K562 (cell line): ENCODE results near the gene USP49. TPM values are rescaled to one million over a fixed set of nuclear protein-coding genes. Genes with fewer than 3 reads are reported as not detected.

ENCODE experiments used
- CBFA2T3 ChIP-seq: fragments of 450-650 bp; IDR thresholded peaks from 2 replicates; pipeline ENCODE4 v1.6.1; 2017
- CHD7 ChIP-seq: fragments of 200-600 bp; sonication (generic); IDR thresholded peaks from one replicate; pipeline ENCODE4 v1.6.1; 2012; ENCODE audit warnings: mild to moderate bottlenecking, low read depth, low read length, inconsistent platforms
- HES1 ChIP-seq: fragments of 450-650 bp; IDR thresholded peaks from 2 replicates; pipeline ENCODE4 v1.6.1; 2016; ENCODE audit warnings: low read depth, mild to moderate bottlenecking, moderate library complexity
- ILF3 ChIP-seq: fragments of 450-650 bp; IDR thresholded peaks from 2 replicates; pipeline ENCODE4 v1.6.1; 2018; ENCODE audit warnings: antibody characterized with exemption, mild to moderate bottlenecking, moderate library complexity, borderline replicate concordance
- NFRKB ChIP-seq: fragments of 450-650 bp; IDR thresholded peaks from 2 replicates; pipeline ENCODE4 v1.6.1; 2016; ENCODE audit warnings: low read depth
- THAP12 ChIP-seq: fragments of 250-450 bp; sonication (Bioruptor Pico); IDR thresholded peaks from 2 replicates; pipeline ENCODE4 v1.9.0; 2021; ENCODE audit warnings: mild to moderate bottlenecking, inconsistent platforms
- TRIM28 ChIP-seq: fragments of 450-650 bp; IDR thresholded peaks from 2 replicates; pipeline ENCODE4 v1.6.1; 2017
- ZFP1 ChIP-seq: fragments of 450-650 bp; formaldehyde crosslinking; IDR thresholded peaks from 2 replicates; pipeline ENCODE4 v1.4.0; 2020; ENCODE audit warnings: mild to moderate bottlenecking, mixed read lengths
- ZNF589 ChIP-seq: fragments of 200-800 bp; sonication (Bioruptor generic); IDR thresholded peaks from 2 replicates; pipeline ENCODE4 v1.6.1; 2016; ENCODE audit warnings: low read depth, missing genetic modification characterization, missing compliant biosample characterization
- polyA plus RNA-seq, 8 experiments: library from polyadenylated mRNA; depleted of rRNA in 4 of 8; stranded (reverse) in 5 of 8; unstranded in 3 of 8; fragments of >200 nt; fragmentation: Nextera tagmentation in 2 of 8; fragmentation: Illumina TruSeq in 1 of 8; extraction: Ambion mirVana in 2 of 8; extraction: Trizol in 1 of 8; gene quantifications; 2 replicates each; pipeline versions ENCODE4 v1.2.1 to v1.2.3, GENCODE V29; 2011 to 2014; ENCODE audit warnings: inconsistent platforms in 1 of 8, missing spikeins in 1 of 8
- total RNA-seq, 7 experiments: library from RNA; depleted of rRNA in 6 of 7; stranded (reverse); fragments of >200 nt in 6 of 7; fragmentation: Illumina TruSeq in 2 of 7; extraction: Trizol in 2 of 7; gene quantifications; 2 replicates each; pipeline versions ENCODE4 v1.2.1 to v1.2.3, GENCODE V29; 2011 to 2021; ENCODE audit warnings: low replicate concordance in 1 of 7

The USP49 gene
- total and polyA plus RNA-seq, 9 of the 15 experiments (the other 6 are each of a cell fraction or from before 2014, with no cell fraction given): 1.0 to 9.9 (median 6.5) TPM

GRCh38 chr6:41859356-41859755, 35.8 kb downstream of the USP49 start (continued):
- TF ChIP-seq CHD7 (no peak), NFRKB (no peak), ZNF589 (CRISPR knock-in tag) (no peak), CBFA2T3 (no peak), ZFP1 (CRISPR knock-in tag) (no peak), TRIM28 (no peak), THAP12 (CRISPR knock-in tag) (no peak), HES1 (no peak), ILF3 (no peak)
- TF ChIP-seq, all 486 proteins: peak for 0
